Calu3 (cell line): ENCODE measurements around the gene ZGLP1. TPM values are rescaled to one million over a fixed set of nuclear protein-coding genes. Genes with fewer than 3 reads are reported as not detected.

ENCODE experiments used
- BruUV-seq: library from RNA; stranded (reverse); fragments of 400-500 nt; replicated peaks from 2 replicates; lab custom pipeline; 2021; lab: Mats Ljungman, UMichigan
- CTCF ChIA-PET: fragments of 300-600 bp; sonication (Branson Sonifier 250); formaldehyde crosslinking; loops from one replicate; lab custom pipeline; 2022; ENCODE audit warnings: antibody characterized with exemption; lab: Charles Lee
- DNase-seq: peaks from one replicate; pipeline ENCODE4 v3.0.0; 2022
- H3K27ac Mint-ChIP-seq: one replicate; pipeline ENCODE4 v1.8.0; 2022; ENCODE audit warnings: mixed read lengths; ENCODE audit not compliant: unreplicated experiment
- H3K27me3 Mint-ChIP-seq: one replicate; pipeline ENCODE4 v1.8.0; 2022; ENCODE audit warnings: mixed read lengths; ENCODE audit not compliant: unreplicated experiment
- H3K36me3 Mint-ChIP-seq: one replicate; pipeline ENCODE4 v1.8.0; 2022; ENCODE audit warnings: mild to moderate bottlenecking, moderate library complexity, mixed read lengths; ENCODE audit not compliant: insufficient read depth, unreplicated experiment
- H3K4me1 Mint-ChIP-seq: one replicate; pipeline ENCODE4 v1.8.0; 2022; ENCODE audit warnings: mild to moderate bottlenecking, low read depth, mixed read lengths; ENCODE audit not compliant: unreplicated experiment
- H3K4me3 Mint-ChIP-seq: one replicate; pipeline ENCODE4 v1.8.0; 2022; ENCODE audit warnings: mild to moderate bottlenecking, low read depth, moderate library complexity, mixed read lengths; ENCODE audit not compliant: unreplicated experiment
- H3K9me3 Mint-ChIP-seq: one replicate; pipeline ENCODE4 v1.8.0; 2022; ENCODE audit warnings: low read depth, mixed read lengths; ENCODE audit not compliant: unreplicated experiment
- CTCF ChIP-seq: fragments of 200-600 bp; IDR thresholded peaks from one replicate; pipeline ENCODE4 v1.8.0; 2022; ENCODE audit warnings: antibody characterized with exemption; ENCODE audit not compliant: unreplicated experiment
- intact Hi-C: fragments of 100-400 bp; cut with micrococcal nuclease; formaldehyde crosslinking; loops from one replicate; pipeline ENCODE4 v1.10.0; 2022; ENCODE audit not compliant: unreplicated experiment
- total RNA-seq: library from RNA; stranded (reverse); gene quantifications from 2 replicates; pipeline ENCODE4 v1.2.3, GENCODE V29; 2022

ZGLP1 gene
- total RNA-seq, 1 experiment from 2014 or later: 4.6 TPM

GRCh38 chr19:10299545-10300458, 9.8 kb downstream of the ZGLP1 start:
- intact Hi-C loops: no loop called here
- Mint-ChIP-seq H3K27me3 (no peaks in the 10 kb centered on the region), H3K36me3 (peaks cover 7% of the 10 kb centered on the region), H3K4me3 (no peak overlapping the region), H3K4me1 (no peaks in the 10 kb centered on the region), H3K9me3 (no peaks in the 10 kb centered on the region), H3K27ac (no peak overlapping the region)
- DNase-seq: no peak
- BruUV-seq: no TSS peak
- CTCF ChIA-PET: interaction anchor here (1.0 kb wide), 1 partner anchor 11 kb away, joined by 3 read pairs; the partner anchor contains the start of gene ICAM5
- TF ChIP-seq CTCF: no peak

DNA sequence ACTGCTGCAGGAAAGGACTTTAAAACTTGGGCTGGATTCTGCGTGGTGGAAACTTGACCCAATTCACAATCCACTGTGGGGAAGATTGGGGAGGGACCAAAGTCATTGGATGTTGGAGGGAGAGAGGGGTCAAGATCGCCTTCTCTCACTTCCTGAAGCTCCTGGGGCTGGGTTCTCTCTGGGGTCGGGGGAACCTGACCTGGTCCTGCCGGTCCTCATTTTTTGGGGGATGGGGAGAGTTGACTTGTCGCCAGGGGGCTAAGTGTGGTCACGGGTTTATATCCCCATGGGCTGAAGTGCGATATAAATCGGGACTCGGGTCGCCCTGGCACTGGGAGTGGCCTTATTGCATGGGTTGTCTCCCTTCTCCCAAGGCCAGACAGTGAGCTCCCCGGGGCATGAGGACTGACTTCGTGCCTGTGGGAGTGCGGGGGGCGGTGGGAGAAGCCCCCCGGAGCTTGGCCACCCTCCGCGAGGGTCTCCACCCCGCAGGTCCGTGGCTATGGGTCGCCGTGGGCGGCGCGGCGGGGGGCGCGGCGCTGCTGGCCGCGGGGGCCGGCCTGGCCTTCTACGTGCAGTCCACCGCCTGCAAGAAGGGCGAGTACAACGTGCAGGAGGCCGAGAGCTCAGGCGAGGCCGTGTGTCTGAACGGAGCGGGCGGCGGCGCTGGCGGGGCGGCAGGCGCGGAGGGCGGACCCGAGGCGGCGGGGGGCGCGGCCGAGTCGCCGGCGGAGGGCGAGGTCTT, 13.6 kb downstream of the ZGLP1 start:
- no peaks in the 10 kb centered on the region for H3K9me3 Mint-ChIP-seq
- no peak overlapping the region for H3K27ac Mint-ChIP-seq
- no TSS peak for BruUV-seq
- TF ChIP-seq CTCF: no peak
- H3K27me3 Mint-ChIP-seq: peaks cover 16% of the 10 kb centered on the region
- H3K36me3 Mint-ChIP-seq: peaks cover 26% of the 10 kb centered on the region
- intact Hi-C loops: no loop called here
- CTCF ChIA-PET: interaction anchor here (0.7 kb wide), 1 partner anchor 25 kb away, joined by 5 read pairs; the partner anchor contains the start of gene ICAM1
- no peaks in the 10 kb centered on the region for H3K4me1 Mint-ChIP-seq
- H3K4me3 Mint-ChIP-seq: peak overlapping the region; percentile 62
- no peak for DNase-seq

GRCh38 chr19:10295305-10295846, 14.2 kb downstream of the ZGLP1 start:
- H3K4me3 Mint-ChIP-seq: peak overlapping the region; percentile 62
- peaks cover 28% of the 10 kb centered on the region for H3K36me3 Mint-ChIP-seq
- H3K4me1 Mint-ChIP-seq: peaks cover 4% of the 10 kb centered on the region
- no peak overlapping the region for H3K27ac Mint-ChIP-seq
- CTCF ChIA-PET: interaction anchor here (0.7 kb wide), 1 partner anchor 25 kb away, joined by 5 read pairs; the partner anchor contains the start of gene ICAM1
- no peak for TF ChIP-seq CTCF
- DNase-seq: peak; percentile 49
- no peaks in the 10 kb centered on the region for H3K9me3 Mint-ChIP-seq
- no TSS peak for BruUV-seq
- peaks cover 22% of the 10 kb centered on the region for H3K27me3 Mint-ChIP-seq
- intact Hi-C loops: no loop called here

GRCh38 chr19:10294368-10294697, 15.3 kb downstream of the ZGLP1 start:
- no TSS peak for BruUV-seq
- no peak overlapping the region for H3K27ac Mint-ChIP-seq
- H3K4me3 Mint-ChIP-seq: no peak overlapping the region
- TF ChIP-seq CTCF: no peak
- H3K36me3 Mint-ChIP-seq: peaks cover 33% of the 10 kb centered on the region
- no peak for DNase-seq
- intact Hi-C loops: no loop called here
- no peaks in the 10 kb centered on the region for H3K9me3 Mint-ChIP-seq
- peaks cover 8% of the 10 kb centered on the region for H3K4me1 Mint-ChIP-seq
- peaks cover 30% of the 10 kb centered on the region for H3K27me3 Mint-ChIP-seq
- CTCF ChIA-PET: no interaction called here
